Neural progenitor cell (in vitro differentiated cells): ENCODE measurements around the gene FAM162A. TPM values are rescaled to one million over a fixed set of nuclear protein-coding genes. Genes with fewer than 3 reads are reported as not detected.

Experiments
- DNase-seq: peaks from one replicate; pipeline ENCODE4 v3.0.0-alpha.2; 2016; ENCODE audit warnings: low spot score
- H2AFZ ChIP-seq: fragments of 200-600 bp; sonication (generic); replicated peaks from 2 replicates; pipeline ENCODE4 v1.6.1; 2016; ENCODE audit warnings: antibody characterized with exemption
- H3F3A ChIP-seq: fragments of 200-600 bp; sonication (generic); 2 replicates; pipeline ENCODE4 v1.6.1; 2016; ENCODE audit warnings: antibody characterized with exemption, low read depth
- H3K27ac ChIP-seq: fragments of 200-600 bp; sonication (generic); 2 replicates; pipeline ENCODE4 v1.5.1; 2016; ENCODE audit warnings: mild to moderate bottlenecking
- H3K27me3 ChIP-seq: fragments of 200-600 bp; sonication (generic); 2 replicates; pipeline ENCODE4 v1.6.1; 2016; ENCODE audit warnings: mild to moderate bottlenecking, moderate library complexity
- H3K36me3 ChIP-seq: fragments of 200-600 bp; sonication (generic); 2 replicates; pipeline ENCODE4 v1.5.1; 2016
- H3K4me1 ChIP-seq: fragments of 200-600 bp; sonication (generic); 2 replicates; pipeline ENCODE4 v1.6.1; 2016; ENCODE audit warnings: mixed run types
- H3K4me2 ChIP-seq: fragments of 200-600 bp; sonication (generic); 2 replicates; pipeline ENCODE4 v1.6.1; 2016
- H3K4me3 ChIP-seq: fragments of 200-600 bp; sonication (generic); 2 replicates; pipeline ENCODE4 v1.5.1; 2016
- H3K79me2 ChIP-seq: fragments of 200-600 bp; sonication (generic); 2 replicates; pipeline ENCODE4 v1.6.1; 2016; ENCODE audit warnings: low read depth
- H3K9ac ChIP-seq: fragments of 200-600 bp; sonication (generic); 2 replicates; pipeline ENCODE4 v1.6.1; 2016
- H3K9me3 ChIP-seq: fragments of 200-600 bp; sonication (generic); 2 replicates; pipeline ENCODE4 v1.5.1; 2016; ENCODE audit warnings: low read depth
- H4K20me1 ChIP-seq: fragments of 200-600 bp; sonication (generic); 2 replicates; pipeline ENCODE4 v1.6.1; 2016; ENCODE audit warnings: low read depth
- H3K27ac Mint-ChIP-seq: 3 replicates; pipeline ENCODE4 v1.8.0; 2021; ENCODE audit warnings: mixed read lengths
- H3K27me3 Mint-ChIP-seq: 2 replicates; pipeline ENCODE4 v1.8.0; 2022; ENCODE audit warnings: low read depth, mild to moderate bottlenecking, inconsistent platforms, moderate library complexity, mixed read lengths; ENCODE audit not compliant: insufficient read depth
- H3K36me3 Mint-ChIP-seq: 3 replicates; pipeline ENCODE4 v1.8.0; 2021; ENCODE audit warnings: mixed read lengths
- H3K4me1 Mint-ChIP-seq: 3 replicates; pipeline ENCODE4 v1.8.0; 2021; ENCODE audit warnings: mixed read lengths
- H3K4me3 Mint-ChIP-seq: 3 replicates; pipeline ENCODE4 v1.8.0; 2021; ENCODE audit warnings: mild to moderate bottlenecking, moderate library complexity, mixed read lengths
- H3K9me3 Mint-ChIP-seq: 3 replicates; pipeline ENCODE4 v1.8.0; 2020; ENCODE audit warnings: mixed read lengths
- EZH2 ChIP-seq: fragments of 200-600 bp; sonication (generic); IDR thresholded peaks from 2 replicates; pipeline ENCODE4 v1.6.1; 2017; ENCODE audit warnings: antibody characterized with exemption, mild to moderate bottlenecking, moderate library complexity
- EZH2phosphoT487 ChIP-seq: fragments of 200-600 bp; sonication (generic); IDR thresholded peaks from 2 replicates; pipeline ENCODE4 v1.6.1; 2017; ENCODE audit warnings: antibody characterized with exemption
- total RNA-seq: library from RNA; depleted of rRNA; stranded (reverse); fragments of >200 nt; gene quantifications from 2 replicates; pipeline ENCODE4 v1.2.3, GENCODE V29; 2015; ENCODE audit warnings: low replicate concordance
- TF ChIP-seq, protein P1 (sequence below): fragments of 200-600 bp; sonication (generic); IDR thresholded peaks from 2 replicates; pipeline ENCODE4 v1.5.1; 2017; ENCODE audit warnings: antibody characterized with exemption, mild to moderate bottlenecking

Gene FAM162A
- total RNA-seq, 1 donor from 2014 or later, result 66.1 TPM

DNA sequence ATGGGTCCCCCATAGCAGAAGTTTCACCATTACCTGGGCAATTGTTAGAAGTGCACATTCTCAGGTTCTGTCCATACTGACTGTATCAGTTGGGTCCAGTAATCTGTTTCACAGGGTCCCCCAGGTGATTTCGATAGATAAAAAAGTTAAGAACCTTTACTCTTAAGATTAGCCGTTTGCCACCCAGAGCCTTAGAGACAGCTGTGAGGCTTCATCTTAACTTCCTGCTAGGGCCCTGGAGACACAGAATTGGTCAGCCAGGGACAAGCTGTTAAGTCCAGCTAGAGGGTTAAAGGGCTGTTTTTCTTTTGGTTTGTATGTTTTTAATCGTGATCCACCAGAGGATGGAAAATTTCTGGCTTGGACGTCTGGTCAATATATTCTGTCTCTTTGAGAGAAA lies 6.7 kb downstream of the FAM162A start:
- Mint-ChIP-seq H3K4me3 (no peak overlapping the region), H3K27ac (no peak overlapping the region), H3K9me3 (no peaks in the 10 kb centered on the region), H3K36me3 (peaks cover 2% of the 10 kb centered on the region), H3K27me3 (no peaks in the 10 kb centered on the region), H3K4me1 (peaks cover 7% of the 10 kb centered on the region)
- Histone ChIP-seq H3K9me3 (no peaks in the 10 kb centered on the region), H3K27ac (no peak overlapping the region), H3K9ac (no peak overlapping the region), H3K4me2 (no peak overlapping the region), H3K36me3 (no peaks in the 10 kb centered on the region), H3F3A (no peaks in the 10 kb centered on the region), H2AFZ (no peak overlapping the region), H4K20me1 (peaks cover 17% of the 10 kb centered on the region), H3K4me1 (peaks cover 3% of the 10 kb centered on the region), H3K79me2 (peaks cover 2% of the 10 kb centered on the region), H3K27me3 (no peaks in the 10 kb centered on the region), H3K4me3 (no peak overlapping the region)
- TF ChIP-seq, protein P1, sequence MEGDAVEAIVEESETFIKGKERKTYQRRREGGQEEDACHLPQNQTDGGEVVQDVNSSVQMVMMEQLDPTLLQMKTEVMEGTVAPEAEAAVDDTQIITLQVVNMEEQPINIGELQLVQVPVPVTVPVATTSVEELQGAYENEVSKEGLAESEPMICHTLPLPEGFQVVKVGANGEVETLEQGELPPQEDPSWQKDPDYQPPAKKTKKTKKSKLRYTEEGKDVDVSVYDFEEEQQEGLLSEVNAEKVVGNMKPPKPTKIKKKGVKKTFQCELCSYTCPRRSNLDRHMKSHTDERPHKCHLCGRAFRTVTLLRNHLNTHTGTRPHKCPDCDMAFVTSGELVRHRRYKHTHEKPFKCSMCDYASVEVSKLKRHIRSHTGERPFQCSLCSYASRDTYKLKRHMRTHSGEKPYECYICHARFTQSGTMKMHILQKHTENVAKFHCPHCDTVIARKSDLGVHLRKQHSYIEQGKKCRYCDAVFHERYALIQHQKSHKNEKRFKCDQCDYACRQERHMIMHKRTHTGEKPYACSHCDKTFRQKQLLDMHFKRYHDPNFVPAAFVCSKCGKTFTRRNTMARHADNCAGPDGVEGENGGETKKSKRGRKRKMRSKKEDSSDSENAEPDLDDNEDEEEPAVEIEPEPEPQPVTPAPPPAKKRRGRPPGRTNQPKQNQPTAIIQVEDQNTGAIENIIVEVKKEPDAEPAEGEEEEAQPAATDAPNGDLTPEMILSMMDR, result no peak
- TF ChIP-seq EZH2phosphoT487 (no peak), EZH2 (no peak)
- no peak for DNase-seq

DNA sequence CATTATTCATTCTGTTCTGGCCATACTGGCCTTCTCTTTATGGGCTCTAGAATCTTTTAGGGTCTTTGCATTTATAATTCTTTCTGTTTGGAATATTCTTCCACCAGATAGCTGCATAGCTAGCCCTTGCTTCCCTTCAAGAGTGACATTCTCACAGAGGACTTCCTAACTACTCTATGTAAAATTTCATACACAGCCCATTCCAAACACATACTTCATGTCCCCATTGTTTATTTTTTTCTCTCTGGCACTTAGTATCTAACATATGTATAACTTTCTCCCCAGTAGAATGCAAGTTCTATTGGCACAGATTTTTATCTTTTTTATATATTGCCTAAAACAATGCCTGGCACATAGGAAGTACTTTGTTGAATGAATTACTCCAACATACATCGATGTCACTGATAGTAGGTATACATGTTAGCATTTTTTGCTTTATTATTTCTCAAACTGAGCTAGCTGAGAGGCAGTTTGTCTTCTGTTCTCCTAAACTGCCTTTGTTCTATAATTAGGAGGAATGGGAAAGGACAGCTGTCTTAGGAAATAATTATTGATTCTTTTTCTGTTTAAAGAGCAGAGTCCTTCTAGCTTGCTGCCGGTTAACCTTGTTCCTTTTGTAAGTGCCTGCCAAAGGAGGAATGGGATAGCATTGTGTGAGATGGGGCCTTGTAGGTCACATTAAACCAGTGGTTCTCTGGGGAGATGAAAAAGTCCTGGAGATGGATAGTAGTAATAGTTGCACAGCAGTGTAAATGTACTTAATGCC lies 7.9 kb downstream of the FAM162A start:
- Mint-ChIP-seq H3K4me1 (no peaks in the 10 kb centered on the region), H3K27me3 (no peaks in the 10 kb centered on the region), H3K9me3 (no peaks in the 10 kb centered on the region), H3K27ac (no peak overlapping the region), H3K36me3 (peaks cover 2% of the 10 kb centered on the region), H3K4me3 (no peak overlapping the region)
- Histone ChIP-seq H3K36me3 (no peaks in the 10 kb centered on the region), H2AFZ (no peak overlapping the region), H3K9me3 (no peaks in the 10 kb centered on the region), H3K4me2 (no peak overlapping the region), H4K20me1 (peaks cover 17% of the 10 kb centered on the region), H3K27ac (no peak overlapping the region), H3F3A (no peaks in the 10 kb centered on the region), H3K79me2 (no peaks in the 10 kb centered on the region), H3K4me1 (no peaks in the 10 kb centered on the region), H3K9ac (no peak overlapping the region), H3K4me3 (no peak overlapping the region), H3K27me3 (no peaks in the 10 kb centered on the region)
- TF ChIP-seq, protein P1, result no peak
- TF ChIP-seq EZH2phosphoT487, result no peak
- no peak for DNase-seq

DNA sequence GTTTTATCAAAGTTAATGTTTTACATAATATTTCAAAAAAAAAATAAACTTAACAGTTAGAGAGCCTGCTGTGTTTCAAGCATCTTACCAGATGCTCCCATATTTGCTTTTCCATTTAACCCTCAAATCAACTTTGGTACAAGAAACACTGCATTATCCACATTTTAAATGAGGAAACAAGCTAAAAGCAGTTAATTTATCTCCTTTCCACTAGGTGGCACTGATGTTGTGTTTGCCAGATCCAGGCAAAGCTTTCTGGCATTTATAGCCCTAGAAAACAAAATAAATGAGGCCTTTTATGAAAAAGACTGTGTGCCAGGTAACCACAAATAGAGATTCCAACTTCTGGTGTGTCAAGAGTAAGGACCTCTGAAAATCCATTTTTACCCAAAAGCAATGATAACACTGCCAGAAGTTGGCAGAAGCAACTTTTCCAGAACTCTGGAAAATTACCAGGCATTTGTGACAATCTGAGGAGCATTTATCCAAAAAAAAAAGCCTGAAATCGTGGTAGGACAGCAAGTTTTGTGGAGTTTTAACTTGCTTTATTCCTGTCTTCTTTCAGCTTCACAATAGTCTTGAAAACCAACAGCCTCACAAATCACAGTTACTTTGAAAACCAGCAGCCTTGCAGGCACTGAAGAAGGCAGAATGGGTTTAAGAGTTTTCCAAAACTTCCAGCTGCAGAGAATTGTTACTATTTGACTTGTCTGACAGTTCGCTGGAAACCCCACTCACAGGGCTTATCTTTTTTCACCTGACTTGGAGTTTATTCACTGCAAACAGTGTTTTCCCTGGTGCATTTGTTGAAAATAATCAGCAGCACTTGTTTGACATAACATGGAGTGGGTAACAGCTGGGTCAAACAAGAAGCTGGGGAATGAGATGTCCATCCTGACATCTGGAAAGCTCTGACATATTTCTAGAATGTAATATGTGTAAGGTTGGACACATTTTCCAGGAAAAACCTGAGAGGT lies 9.2 kb downstream of the FAM162A start:
- no peaks in the 10 kb centered on the region for H3F3A ChIP-seq
- no peaks in the 10 kb centered on the region for H3K79me2 ChIP-seq
- H3K36me3 ChIP-seq, result no peaks in the 10 kb centered on the region
- no peak overlapping the region for H3K4me2 ChIP-seq
- TF ChIP-seq EZH2 (no peak), EZH2phosphoT487 (no peak)
- TF ChIP-seq, protein P1, result peak; percentile 81
- no peaks in the 10 kb centered on the region for H3K4me1 Mint-ChIP-seq
- no peak overlapping the region for H3K27ac ChIP-seq
- H2AFZ ChIP-seq, result no peak overlapping the region
- no peaks in the 10 kb centered on the region for H3K9me3 ChIP-seq
- peak; percentile 57 for DNase-seq
- peaks cover 17% of the 10 kb centered on the region for H4K20me1 ChIP-seq
- no peak overlapping the region for H3K9ac ChIP-seq
- H3K4me3 ChIP-seq, result no peak overlapping the region
- H3K27me3 ChIP-seq, result no peaks in the 10 kb centered on the region
- H3K4me3 Mint-ChIP-seq, result no peak overlapping the region
- H3K4me1 ChIP-seq, result no peaks in the 10 kb centered on the region
- no peaks in the 10 kb centered on the region for H3K36me3 Mint-ChIP-seq
- H3K27ac Mint-ChIP-seq, result no peak overlapping the region
- no peaks in the 10 kb centered on the region for H3K27me3 Mint-ChIP-seq
- no peaks in the 10 kb centered on the region for H3K9me3 Mint-ChIP-seq
